Breast epithelium (tissue), 4 donors: Measurements from ENCODE around the gene GCC1. TPM values are rescaled to one million over a fixed set of nuclear protein-coding genes. Genes with fewer than 3 reads are reported as not detected.

Experiments
- DNase-seq, 2 donors: peaks; one replicate each; pipeline ENCODE4 v3.0.0-alpha.2; 2019; ENCODE audit warnings: low spot score in 2 of 2
- H3K27ac ChIP-seq, 2 donors: fragments of 200-600 bp; sonication (generic) in 1 of 2; one replicate each; pipeline ENCODE4 v1.5.1; 2016 to 2019; ENCODE audit warnings: mild to moderate bottlenecking in 1 of 2
- H3K27me3 ChIP-seq, 2 donors: fragments of 200-600 bp; sonication (generic) in 1 of 2; one replicate each; pipeline versions ENCODE4 v1.5.1 to v1.6.0; 2017 to 2019; ENCODE audit warnings: control low read depth in 1 of 2, mild to moderate bottlenecking in 1 of 2
- H3K36me3 ChIP-seq: fragments of 200-600 bp; one replicate; pipeline ENCODE4 v1.5.1; 2019
- H3K4me1 ChIP-seq, 2 donors: fragments of 200-600 bp; sonication (generic); one replicate each; pipeline ENCODE4 v1.5.1; 2016 to 2019; ENCODE audit warnings: control low read depth in 1 of 2
- H3K4me3 ChIP-seq, 3 donors: fragments of 200-600 bp; sonication (generic); 1 replicate in 2 of 3; 2 replicates in 1 of 3; pipeline ENCODE4 v1.5.1; 2016 to 2019; ENCODE audit warnings: mild to moderate bottlenecking in 3 of 3, moderate library complexity in 2 of 3
- H3K9me3 ChIP-seq, 2 donors: fragments of 200-600 bp; sonication (generic) in 1 of 2; one replicate each; pipeline ENCODE4 v1.5.1; 2016 to 2019; ENCODE audit warnings: control low read depth in 1 of 2
- CTCF ChIP-seq, 3 donors: fragments of 450-650 bp; IDR thresholded peaks; one replicate each; pipeline ENCODE4 v1.5.1; 2016 to 2017; ENCODE audit warnings: antibody characterized with exemption in 3 of 3, mild to moderate bottlenecking in 3 of 3, moderate library complexity in 3 of 3
- POLR2A ChIP-seq: fragments of 450-650 bp; IDR thresholded peaks from one replicate; pipeline ENCODE4 v1.6.1; 2016; ENCODE audit warnings: antibody characterized with exemption, mild to moderate bottlenecking, moderate library complexity
- POLR2AphosphoS5 ChIP-seq, 3 donors: sonication (generic); formaldehyde crosslinking; IDR thresholded peaks; one replicate each; pipeline ENCODE4 v1.6.1; 2017; ENCODE audit warnings: antibody characterized with exemption in 3 of 3
- intact Hi-C: fragments of 100-400 bp; cut with DNase I; formaldehyde crosslinking; loops from one replicate; pipeline ENCODE4 v1.15.1; 2023; ENCODE audit warnings: low total_unique reads
- total RNA-seq, 3 donors: library from RNA; depleted of rRNA; stranded (reverse); fragments of >200 nt; gene quantifications; one replicate each; pipeline ENCODE4 v1.1.0, GENCODE V29; 2016

Gene GCC1
- total RNA-seq, 3 donors from 2014 or later, result 17.8 to 23.6 (median 19.0) TPM

- H3K9me3 ChIP-seq, result peaks cover 9 to 16% of the 10 kb centered on the region in 2 donors
- intact Hi-C loops, result no loop called here
- no peaks in the 10 kb centered on the region for H3K36me3 ChIP-seq
- no peak for DNase-seq
- no peak overlapping the region for H3K4me3 ChIP-seq
- H3K4me1 ChIP-seq, result no peaks in the 10 kb centered on the region
- no peak for TF ChIP-seq CTCF (IDR thresholded peaks at IDR 0.05)
- no peak for TF ChIP-seq POLR2AphosphoS5 (IDR thresholded peaks at IDR 0.05)
- no peak for TF ChIP-seq POLR2A
- H3K27ac ChIP-seq, result no peak overlapping the region
- H3K27me3 ChIP-seq, result no peaks in the 10 kb centered on the region
Measured at GRCh38 chr7:127532736-127533135, 52.7 kb downstream of the GCC1 start.

GRCh38 chr7:127532151-127532550 is 53.2 kb downstream of the GCC1 start:
- Histone ChIP-seq H3K27ac (no peak overlapping the region), H3K36me3 (no peaks in the 10 kb centered on the region), H3K4me3 (no peak overlapping the region), H3K27me3 (no peaks in the 10 kb centered on the region), H3K9me3 (peaks cover 9 to 16% of the 10 kb centered on the region in 2 donors), H3K4me1 (no peaks in the 10 kb centered on the region)
- no peak for TF ChIP-seq POLR2A
- TF ChIP-seq CTCF (IDR thresholded peaks at IDR 0.05), result no peak
- TF ChIP-seq POLR2AphosphoS5 (IDR thresholded peaks at IDR 0.05), result no peak
- intact Hi-C loops, result no loop called here
- no peak for DNase-seq

Other genes with a start within 250 kb of the GCC1 start
- gene ZNF800, start 192.9 kb downstream of the GCC1 start, total RNA-seq, result 10 to 100 TPM; 29.5 to 51.1 (median 31.0) TPM
- 100 to 1,000 TPM; 134 to 154 (median 149) TPM for gene ARF5, start 2.8 kb upstream of the GCC1 start, total RNA-seq
- gene FSCN3, start 8.1 kb upstream of the GCC1 start, total RNA-seq, result 1 to 10 TPM in 1 of 3 donors, under 1 TPM in 1, not detected in 1; 0.64 to 1.8 TPM
- not detected for gene PAX4, start 32.5 kb upstream of the GCC1 start, total RNA-seq
- gene SND1, start 66.6 kb upstream of the GCC1 start, total RNA-seq, result 100 to 1,000 TPM in 2 of 3 donors, 10 to 100 TPM in 1; 83.5 to 131 (median 120) TPM